GM12878 (cell line): ENCODE results near the gene EFNA4. TPM values are rescaled to one million over a fixed set of nuclear protein-coding genes. Genes with fewer than 3 reads are reported as not detected.

Experiments used
- ATAC-seq: fragments of 200-7000 bp; cut with Tn5 transposase; 3 replicates; pipeline ENCODE4 v1.9.1; 2020; ENCODE audit warnings: mild to moderate bottlenecking, moderate library complexity
- BruUV-seq: library from RNA; stranded (reverse); fragments of 400-500 nt; replicated peaks from 2 replicates; lab custom pipeline; 2021; lab: Mats Ljungman, UMichigan
- CTCF ChIA-PET: fragments of 300-600 bp; sonication (Branson Sonifier 250); formaldehyde crosslinking; extraction: SDS; loops from one replicate; lab custom pipeline; 2021; ENCODE audit warnings: inconsistent platforms; lab: Yijun Ruan, JAX
- POLR2A ChIA-PET: fragments of 350-600 bp; formaldehyde crosslinking; extraction: SDS; loops from one replicate; lab custom pipeline; 2021; ENCODE audit warnings: inconsistent platforms; lab: Charles Lee
- RAD21 ChIA-PET: fragments of 300-600 bp; sonication (Branson Sonifier 250); formaldehyde crosslinking; loops from one replicate; lab custom pipeline; 2023; ENCODE audit warnings: antibody characterized with exemption; ENCODE audit not compliant: unreplicated experiment; lab: Charles Lee
- SMC1A ChIA-PET: fragments of 300-600 bp; sonication (Branson Sonifier 250); formaldehyde crosslinking; loops from one replicate; lab custom pipeline; 2023; ENCODE audit not compliant: unreplicated experiment, uncharacterized antibody; lab: Charles Lee
- DNase-seq: peaks from one replicate; pipeline ENCODE4 v3.0.0-alpha.2; 2011; ENCODE audit warnings: low read depth, low spot score
- FAIRE-seq: peaks from 3 replicates; lab custom pipeline; 2011; peaks lifted over from hg19 to GRCh38; lab: Jason Lieb, UNC
- H2AFZ ChIP-seq: 2 replicates; pipeline ENCODE4 v1.6.0; 2011; ENCODE audit warnings: low read depth, low read length, control low read depth; ENCODE audit not compliant: control insufficient read depth
- H3K27ac ChIP-seq: 2 replicates; pipeline ENCODE4 v1.5.1; 2011; ENCODE audit warnings: control low read depth; ENCODE audit not compliant: control insufficient read depth, insufficient read depth
- H3K27me3 ChIP-seq, 2 experiments: replicated peaks in 1 of 2; 2 replicates each; pipeline versions ENCODE4 v1.6.0 to v1.6.1; 2011; ENCODE audit warnings: low read length in 1 of 2; ENCODE audit not compliant: control insufficient read depth in 2 of 2, insufficient read depth in 2 of 2
- H3K36me3 ChIP-seq, 2 experiments: 2 replicates each; pipeline ENCODE4 v1.5.1; 2011; ENCODE audit warnings: low read length in 1 of 2; ENCODE audit not compliant: control insufficient read depth in 2 of 2, insufficient read depth in 2 of 2
- H3K4me1 ChIP-seq: 2 replicates; pipeline ENCODE4 v1.6.1; 2011; ENCODE audit warnings: mild to moderate bottlenecking, low read length, moderate library complexity, mixed read lengths; ENCODE audit not compliant: control insufficient read depth, insufficient read depth
- H3K4me2 ChIP-seq: 2 replicates; pipeline ENCODE4 v1.6.0; 2011; ENCODE audit warnings: control low read depth; ENCODE audit not compliant: control insufficient read depth, insufficient read depth
- H3K4me3 ChIP-seq: fragments of 200-600 bp; sonication (generic); 2 replicates; pipeline ENCODE4 v1.5.1; 2016
- H3K79me2 ChIP-seq: 2 replicates; pipeline ENCODE4 v1.6.0; 2011; ENCODE audit warnings: low read length; ENCODE audit not compliant: control insufficient read depth, insufficient read depth
- H3K9ac ChIP-seq: 2 replicates; pipeline ENCODE4 v1.8.0; 2011; ENCODE audit warnings: low read length, control low read depth, mixed read lengths; ENCODE audit not compliant: control insufficient read depth, insufficient read depth
- H3K9me3 ChIP-seq: replicated peaks from 3 replicates; pipeline ENCODE4 v1.5.1; 2011; ENCODE audit warnings: mild to moderate bottlenecking, low read length; ENCODE audit not compliant: control insufficient read depth, insufficient read depth
- H4K20me1 ChIP-seq: 2 replicates; pipeline ENCODE4 v1.6.0; 2011; ENCODE audit not compliant: control insufficient read depth, insufficient read depth
- ETV6 ChIP-seq, 2 experiments: fragments of 450-650 bp in 1 of 2; IDR thresholded peaks in 1 of 2; conservative IDR thresholded peaks in 1 of 2; 2 replicates each; pipeline ENCODE4 v1.6.1; 2014; ENCODE audit warnings: antibody characterized with exemption in 1 of 2, borderline replicate concordance in 1 of 2, low read depth in 1 of 2, mild to moderate bottlenecking in 1 of 2, moderate library complexity in 1 of 2
- FOS ChIP-seq: IDR thresholded peaks from 3 replicates; pipeline ENCODE4 v1.6.1; 2011; ENCODE audit warnings: borderline replicate concordance; ENCODE audit not compliant: insufficient read length; ENCODE audit errors: extremely low read depth
- KLF5 ChIP-seq: fragments of 450-650 bp; IDR thresholded peaks from 2 replicates; pipeline ENCODE4 v1.6.1; 2014; ENCODE audit warnings: mild to moderate bottlenecking; ENCODE audit not compliant: partially characterized antibody
- PML ChIP-seq: IDR thresholded peaks from 2 replicates; pipeline ENCODE4 v1.6.1; 2012; ENCODE audit warnings: low read length, inconsistent platforms
- RCOR1 ChIP-seq: conservative IDR thresholded peaks from 2 replicates; pipeline ENCODE4 v1.6.1; 2012; ENCODE audit warnings: low read depth, low read length, improper control_type of control experiment
- SPI1 ChIP-seq: IDR thresholded peaks from 2 replicates; pipeline ENCODE4 v1.6.1; 2011; ENCODE audit warnings: low read depth, mild to moderate bottlenecking, low read length, moderate library complexity, borderline replicate concordance; ENCODE audit not compliant: insufficient read depth
- WGBS: methylation state at CpG from one replicate; pipeline ENCODE4 v1.1.6; 2016; ENCODE audit warnings: low lambda C conversion rate; ENCODE audit not compliant: insufficient replicate concordance, insufficient coverage; ENCODE audit errors: missing lambda C conversion rate; 5-methylcytosine and 5-hydroxymethylcytosine counted together
- in situ Hi-C: fragments of 300-500 bp; cut with MboI; formaldehyde crosslinking; loops from 9 replicates; pipeline ENCODE4 v1.14.3; 2018; ENCODE audit warnings: mixed read lengths
- intact Hi-C: fragments of 100-400 bp; cut with micrococcal nuclease; formaldehyde crosslinking; loops from one replicate; pipeline ENCODE4 v1.14.2; 2022; ENCODE audit not compliant: unreplicated experiment
- polyA plus RNA-seq, 11 experiments: library from polyadenylated mRNA; depleted of rRNA in 4 of 11; unstranded in 6 of 11; stranded (reverse) in 5 of 11; fragments of >200 nt; fragmentation: Nextera tagmentation in 4 of 11; fragmentation: Illumina TruSeq in 1 of 11; extraction: Ambion mirVana in 4 of 11; extraction: Trizol in 1 of 11; gene quantifications; 1 replicate in 1 of 11; 2 replicates in 10 of 11; pipeline versions ENCODE4 v1.2.1 to v1.2.3, GENCODE V29; 2011 to 2016; ENCODE audit warnings: inconsistent platforms in 2 of 11, missing spikeins in 2 of 11, low read depth in 1 of 11
- total RNA-seq, 4 experiments: library from RNA; depleted of rRNA in 3 of 4; stranded (reverse); fragments of >200 nt in 3 of 4; fragmentation: Illumina TruSeq in 1 of 4; extraction: Trizol in 1 of 4; gene quantifications; 2 replicates each; pipeline versions ENCODE4 v1.2.1 to v1.2.3, GENCODE V29; 2013 to 2021
- TF ChIP-seq, protein P1 (sequence below): fragments of 450-650 bp; IDR thresholded peaks from 2 replicates; pipeline ENCODE4 v1.6.1; 2017; ENCODE audit warnings: mild to moderate bottlenecking
- TF ChIP-seq, protein P2 (sequence below): fragments of 450-650 bp; IDR thresholded peaks from 2 replicates; pipeline ENCODE4 v1.6.1; 2017; ENCODE audit warnings: mild to moderate bottlenecking, low read depth, inconsistent platforms; ENCODE audit not compliant: poor library complexity, severe bottlenecking
- TF ChIP-seq, protein P3 (sequence below), 3 experiments: IDR thresholded peaks in 2 of 3; conservative IDR thresholded peaks in 1 of 3; 2 replicates each; pipeline ENCODE4 v1.5.1; 2011; ENCODE audit warnings: low read depth in 3 of 3, low read length in 3 of 3, mild to moderate bottlenecking in 3 of 3, control low read depth in 2 of 3, moderate library complexity in 2 of 3, inconsistent platforms in 1 of 3, mixed read lengths in 1 of 3; ENCODE audit not compliant: control insufficient read depth in 2 of 3, insufficient read depth in 1 of 3; ENCODE audit errors: extremely low read depth in 1 of 3
- TF ChIP-seq, protein P4 (sequence below): fragments of 450-650 bp; IDR thresholded peaks from 2 replicates; pipeline ENCODE4 v1.6.1; 2014; ENCODE audit warnings: mild to moderate bottlenecking
- TF ChIP-seq, protein P5 (sequence below): IDR thresholded peaks from 2 replicates; pipeline ENCODE4 v1.6.1; 2012; ENCODE audit warnings: low read depth, low read length, improper control_type of control experiment

EFNA4 gene
- total and polyA plus RNA-seq, 10 of the 15 experiments (the other 5 are each of a cell fraction or from before 2014, with no cell fraction given), result 0.52 to 14.1 (median 4.8) TPM

DNA sequence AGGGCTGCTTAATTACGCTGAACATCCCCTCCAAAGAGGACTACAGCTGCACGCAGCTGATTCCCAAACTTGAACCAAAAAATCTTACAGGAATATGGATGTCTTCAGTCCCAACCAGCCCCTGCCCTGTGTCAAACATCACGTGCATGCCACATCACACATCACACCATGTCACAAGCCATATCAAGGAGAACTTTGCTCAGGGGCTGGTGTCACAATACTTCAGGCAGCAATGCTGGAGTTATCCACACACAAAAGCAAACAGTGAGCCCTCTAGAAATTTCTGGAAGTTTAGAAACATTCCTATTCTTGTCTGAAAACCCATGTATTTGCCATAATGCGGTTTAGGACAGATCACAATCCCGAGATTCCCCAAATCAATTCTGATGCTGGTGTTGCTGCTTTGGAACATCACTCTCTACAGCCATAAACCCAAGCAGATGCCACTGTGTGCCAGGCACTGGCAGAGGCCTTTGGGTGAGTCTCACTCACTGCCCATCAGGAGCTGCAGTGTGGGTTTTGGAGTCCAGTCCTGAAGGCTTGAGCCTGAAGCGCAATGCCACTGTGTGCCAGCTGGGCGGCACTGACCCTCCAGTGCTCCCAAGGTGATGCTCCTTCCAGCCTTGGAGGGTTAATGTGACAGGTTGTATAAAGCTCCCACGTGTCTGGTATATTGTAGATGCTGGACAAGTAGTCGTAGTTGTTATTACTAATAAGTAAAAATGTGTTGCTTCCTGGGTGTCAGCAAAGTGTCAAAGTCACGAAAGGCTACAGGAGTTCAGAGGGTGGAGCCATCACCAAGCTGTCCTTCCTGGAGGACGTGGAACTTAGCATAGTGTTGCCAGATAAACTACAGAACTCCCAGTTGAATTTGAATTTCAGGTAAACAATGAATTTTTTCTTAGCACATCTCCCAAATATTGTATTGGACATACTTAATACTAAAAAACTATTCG, 44.0 kb downstream of the EFNA4 start (continued):
- TF ChIP-seq, protein P1, sequence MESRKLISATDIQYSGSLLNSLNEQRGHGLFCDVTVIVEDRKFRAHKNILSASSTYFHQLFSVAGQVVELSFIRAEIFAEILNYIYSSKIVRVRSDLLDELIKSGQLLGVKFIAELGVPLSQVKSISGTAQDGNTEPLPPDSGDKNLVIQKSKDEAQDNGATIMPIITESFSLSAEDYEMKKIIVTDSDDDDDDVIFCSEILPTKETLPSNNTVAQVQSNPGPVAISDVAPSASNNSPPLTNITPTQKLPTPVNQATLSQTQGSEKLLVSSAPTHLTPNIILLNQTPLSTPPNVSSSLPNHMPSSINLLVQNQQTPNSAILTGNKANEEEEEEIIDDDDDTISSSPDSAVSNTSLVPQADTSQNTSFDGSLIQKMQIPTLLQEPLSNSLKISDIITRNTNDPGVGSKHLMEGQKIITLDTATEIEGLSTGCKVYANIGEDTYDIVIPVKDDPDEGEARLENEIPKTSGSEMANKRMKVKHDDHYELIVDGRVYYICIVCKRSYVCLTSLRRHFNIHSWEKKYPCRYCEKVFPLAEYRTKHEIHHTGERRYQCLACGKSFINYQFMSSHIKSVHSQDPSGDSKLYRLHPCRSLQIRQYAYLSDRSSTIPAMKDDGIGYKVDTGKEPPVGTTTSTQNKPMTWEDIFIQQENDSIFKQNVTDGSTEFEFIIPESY, result no peak
- TF ChIP-seq, protein P2, sequence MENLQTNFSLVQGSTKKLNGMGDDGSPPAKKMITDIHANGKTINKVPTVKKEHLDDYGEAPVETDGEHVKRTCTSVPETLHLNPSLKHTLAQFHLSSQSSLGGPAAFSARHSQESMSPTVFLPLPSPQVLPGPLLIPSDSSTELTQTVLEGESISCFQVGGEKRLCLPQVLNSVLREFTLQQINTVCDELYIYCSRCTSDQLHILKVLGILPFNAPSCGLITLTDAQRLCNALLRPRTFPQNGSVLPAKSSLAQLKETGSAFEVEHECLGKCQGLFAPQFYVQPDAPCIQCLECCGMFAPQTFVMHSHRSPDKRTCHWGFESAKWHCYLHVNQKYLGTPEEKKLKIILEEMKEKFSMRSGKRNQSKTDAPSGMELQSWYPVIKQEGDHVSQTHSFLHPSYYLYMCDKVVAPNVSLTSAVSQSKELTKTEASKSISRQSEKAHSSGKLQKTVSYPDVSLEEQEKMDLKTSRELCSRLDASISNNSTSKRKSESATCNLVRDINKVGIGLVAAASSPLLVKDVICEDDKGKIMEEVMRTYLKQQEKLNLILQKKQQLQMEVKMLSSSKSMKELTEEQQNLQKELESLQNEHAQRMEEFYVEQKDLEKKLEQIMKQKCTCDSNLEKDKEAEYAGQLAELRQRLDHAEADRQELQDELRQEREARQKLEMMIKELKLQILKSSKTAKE, result no peak
- TF ChIP-seq ETV6 (conservative IDR thresholded peaks at IDR 0.05 in 1 of 2, IDR thresholded peaks at IDR 0.05 in 1 of 2; ENCODE audit: borderline replicate concordance in 1 of 2, low read depth in 1 of 2), result no peak
- no peak for TF ChIP-seq SPI1
- TF ChIP-seq PML, result no peak

DNA sequence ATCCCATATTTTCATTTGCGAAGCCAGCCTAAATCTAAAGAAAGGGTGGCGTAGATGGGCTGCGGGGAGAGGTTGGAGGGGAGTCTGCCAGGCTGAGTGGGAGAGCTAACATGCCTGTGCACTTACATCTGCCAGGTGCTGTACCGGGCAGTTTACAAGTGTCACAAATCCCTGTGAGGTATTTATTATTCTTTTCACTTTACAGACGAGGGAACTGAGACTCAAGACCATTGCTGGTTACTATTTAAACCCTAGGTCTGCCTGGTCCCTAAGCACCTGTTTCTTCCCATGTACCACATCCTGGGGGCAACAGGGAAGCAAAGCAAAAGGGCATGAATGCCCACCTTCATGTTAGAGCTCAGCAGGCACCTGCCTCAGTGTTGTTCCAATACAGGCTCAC, 44.8 kb downstream of the EFNA4 start:
- SMC1A ChIA-PET, result interaction anchor here (1.0 to 1.6 kb wide), 2 partner anchors 16 to 64 kb away, joined by 5 to 6 read pairs; partner anchors contain the start of gene KRTCAP2
- Histone ChIP-seq H4K20me1 (no peaks in the 10 kb centered on the region), H3K36me3 (no peaks in the 10 kb centered on the region), H3K27ac (no peak overlapping the region), H3K9me3 (no peaks in the 10 kb centered on the region), H3K4me2 (no peak overlapping the region), H3K9ac (no peak overlapping the region), H3K4me3 (no peak overlapping the region), H3K27me3 (no peaks in the 10 kb centered on the region), H3K4me1 (no peaks in the 10 kb centered on the region), H3K79me2 (no peaks in the 10 kb centered on the region), H2AFZ (no peak overlapping the region)
- intact Hi-C loops, result no loop called here
- POLR2A ChIA-PET, result interaction anchor here (0.6 to 1.3 kb wide), 2 partner anchors 12 to 253 kb away, joined by 3 read pairs; no protein-coding TSS in a partner anchor
- RAD21 ChIA-PET, result no interaction called here
- FAIRE-seq (no peak), ATAC-seq (no peak), DNase-seq (no peak)
- BruUV-seq, result no TSS peak
- in situ Hi-C loops, result no loop called here
- CTCF ChIA-PET, result interaction anchor here (0.8 to 3.0 kb wide), 5 partner anchors 10 to 65 kb away, joined by 3 to 9 read pairs (median 3); partner anchors contain the start of gene KRTCAP2
- 73% methylated on average over 5 of the region's 5 CpGs for WGBS
- no peak for TF ChIP-seq KLF5
- TF ChIP-seq FOS, result no peak
- TF ChIP-seq, protein P3, sequence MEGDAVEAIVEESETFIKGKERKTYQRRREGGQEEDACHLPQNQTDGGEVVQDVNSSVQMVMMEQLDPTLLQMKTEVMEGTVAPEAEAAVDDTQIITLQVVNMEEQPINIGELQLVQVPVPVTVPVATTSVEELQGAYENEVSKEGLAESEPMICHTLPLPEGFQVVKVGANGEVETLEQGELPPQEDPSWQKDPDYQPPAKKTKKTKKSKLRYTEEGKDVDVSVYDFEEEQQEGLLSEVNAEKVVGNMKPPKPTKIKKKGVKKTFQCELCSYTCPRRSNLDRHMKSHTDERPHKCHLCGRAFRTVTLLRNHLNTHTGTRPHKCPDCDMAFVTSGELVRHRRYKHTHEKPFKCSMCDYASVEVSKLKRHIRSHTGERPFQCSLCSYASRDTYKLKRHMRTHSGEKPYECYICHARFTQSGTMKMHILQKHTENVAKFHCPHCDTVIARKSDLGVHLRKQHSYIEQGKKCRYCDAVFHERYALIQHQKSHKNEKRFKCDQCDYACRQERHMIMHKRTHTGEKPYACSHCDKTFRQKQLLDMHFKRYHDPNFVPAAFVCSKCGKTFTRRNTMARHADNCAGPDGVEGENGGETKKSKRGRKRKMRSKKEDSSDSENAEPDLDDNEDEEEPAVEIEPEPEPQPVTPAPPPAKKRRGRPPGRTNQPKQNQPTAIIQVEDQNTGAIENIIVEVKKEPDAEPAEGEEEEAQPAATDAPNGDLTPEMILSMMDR (IDR thresholded peaks at IDR 0.05 in 2 of 3, conservative IDR thresholded peaks at IDR 0.05 in 1 of 3; ENCODE audit: control insufficient read depth in 2 of 3, extremely low read depth in 1 of 3, insufficient read depth in 1 of 3, low read depth in 3 of 3, low read length in 3 of 3), result no peak
- TF ChIP-seq, protein P4, sequence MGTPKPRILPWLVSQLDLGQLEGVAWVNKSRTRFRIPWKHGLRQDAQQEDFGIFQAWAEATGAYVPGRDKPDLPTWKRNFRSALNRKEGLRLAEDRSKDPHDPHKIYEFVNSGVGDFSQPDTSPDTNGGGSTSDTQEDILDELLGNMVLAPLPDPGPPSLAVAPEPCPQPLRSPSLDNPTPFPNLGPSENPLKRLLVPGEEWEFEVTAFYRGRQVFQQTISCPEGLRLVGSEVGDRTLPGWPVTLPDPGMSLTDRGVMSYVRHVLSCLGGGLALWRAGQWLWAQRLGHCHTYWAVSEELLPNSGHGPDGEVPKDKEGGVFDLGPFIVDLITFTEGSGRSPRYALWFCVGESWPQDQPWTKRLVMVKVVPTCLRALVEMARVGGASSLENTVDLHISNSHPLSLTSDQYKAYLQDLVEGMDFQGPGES, result no peak
- TF ChIP-seq RCOR1, result no peak
- TF ChIP-seq, protein P5, sequence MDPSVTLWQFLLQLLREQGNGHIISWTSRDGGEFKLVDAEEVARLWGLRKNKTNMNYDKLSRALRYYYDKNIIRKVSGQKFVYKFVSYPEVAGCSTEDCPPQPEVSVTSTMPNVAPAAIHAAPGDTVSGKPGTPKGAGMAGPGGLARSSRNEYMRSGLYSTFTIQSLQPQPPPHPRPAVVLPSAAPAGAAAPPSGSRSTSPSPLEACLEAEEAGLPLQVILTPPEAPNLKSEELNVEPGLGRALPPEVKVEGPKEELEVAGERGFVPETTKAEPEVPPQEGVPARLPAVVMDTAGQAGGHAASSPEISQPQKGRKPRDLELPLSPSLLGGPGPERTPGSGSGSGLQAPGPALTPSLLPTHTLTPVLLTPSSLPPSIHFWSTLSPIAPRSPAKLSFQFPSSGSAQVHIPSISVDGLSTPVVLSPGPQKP, result no peak
